Endothelial cell of umbilical vein (primary cell): Measurements from ENCODE around the gene OR4K1. TPM values are rescaled to one million over a fixed set of nuclear protein-coding genes. Genes with fewer than 3 reads are reported as not detected.
"Not testable (repeated sequence)": the region's sequence is repeated elsewhere in the genome, so short reads cannot be mapped to it uniquely, and the experiment has no call there.

Experiments
- BruUV-seq: library from RNA; stranded (reverse); fragments of 400-500 nt; replicated peaks from 2 replicates; lab custom pipeline; 2021; lab: Mats Ljungman, UMichigan
- CTCF ChIA-PET: fragments of 300-600, 350-600 bp; sonication (Branson Sonifier 250); formaldehyde crosslinking; loops from one replicate; lab custom pipeline; 2021; ENCODE audit warnings: antibody characterized with exemption, inconsistent platforms; lab: Charles Lee
- POLR2A ChIA-PET: fragments of 300-600, 350-600 bp; sonication (Branson Sonifier 250); formaldehyde crosslinking; loops from one replicate; lab custom pipeline; 2021; ENCODE audit warnings: antibody characterized with exemption, inconsistent platforms; lab: Charles Lee
- DNase-seq: peaks from one replicate; pipeline ENCODE4 v3.0.0-alpha.2; 2011; ENCODE audit warnings: low read depth, low spot score
- FAIRE-seq: peaks from 2 replicates; lab custom pipeline; 2011; peaks lifted over from hg19 to GRCh38; lab: Jason Lieb, UNC
- H2AFZ ChIP-seq: 2 replicates; pipeline ENCODE4 v1.6.0; 2012; ENCODE audit warnings: low read depth, low read length, control low read depth, inconsistent platforms
- H3K27ac ChIP-seq: 2 replicates; pipeline ENCODE4 v1.5.1; 2011; ENCODE audit warnings: low read depth, mild to moderate bottlenecking, control low read depth, low read length, moderate library complexity; ENCODE audit not compliant: insufficient read depth
- H3K27me3 ChIP-seq, 2 experiments: 2 replicates each; pipeline versions ENCODE4 v1.6.0 to v1.6.1; 2011; ENCODE audit warnings: low read length in 2 of 2, mixed read lengths in 1 of 2; ENCODE audit not compliant: control insufficient read depth in 2 of 2, insufficient read depth in 2 of 2
- H3K36me3 ChIP-seq, 2 experiments: 2 replicates in 1 of 2; 3 replicates in 1 of 2; pipeline ENCODE4 v1.5.1; 2011; ENCODE audit warnings: low read length in 2 of 2, mild to moderate bottlenecking in 1 of 2, moderate library complexity in 1 of 2; ENCODE audit not compliant: control insufficient read depth in 2 of 2, insufficient read depth in 2 of 2; ENCODE audit errors: extremely low read depth in 1 of 2
- H3K4me1 ChIP-seq: 3 replicates; pipeline ENCODE4 v1.5.1; 2011; ENCODE audit warnings: mild to moderate bottlenecking, low read length; ENCODE audit not compliant: control insufficient read depth, insufficient read depth; ENCODE audit errors: extremely low read depth
- H3K4me2 ChIP-seq: 2 replicates; pipeline ENCODE4 v1.6.1; 2011; ENCODE audit warnings: low read length, control low read depth, mixed read lengths; ENCODE audit not compliant: insufficient read depth
- H3K4me3 ChIP-seq, 3 experiments: fragments of 200-600 bp in 1 of 3; sonication (generic), shearing (Covaris generic) in 1 of 3; replicated peaks in 1 of 3; 2 replicates each; pipeline ENCODE4 v1.5.1; 2011 to 2016; ENCODE audit warnings: control low read depth in 3 of 3, low read length in 3 of 3, mild to moderate bottlenecking in 2 of 3, inconsistent platforms in 1 of 3, low read depth in 1 of 3, moderate library complexity in 1 of 3; ENCODE audit not compliant: insufficient read depth in 1 of 3
- H3K79me2 ChIP-seq: 2 replicates; pipeline ENCODE4 v1.6.0; 2012; ENCODE audit warnings: low read length, inconsistent platforms; ENCODE audit not compliant: control insufficient read depth, insufficient read depth
- H3K9ac ChIP-seq: replicated peaks from 2 replicates; pipeline ENCODE3; 2011; ENCODE audit warnings: low read length, control low read depth; ENCODE audit not compliant: insufficient read depth; ENCODE audit errors: extremely low read depth
- H3K9me1 ChIP-seq: replicated peaks from 3 replicates; pipeline ENCODE4 v1.6.0; 2011; ENCODE audit warnings: mild to moderate bottlenecking, low read length; ENCODE audit not compliant: control insufficient read depth, insufficient read depth; ENCODE audit errors: extremely low read depth
- H3K9me3 ChIP-seq: replicated peaks from 2 replicates; pipeline ENCODE4 v1.5.1; 2012; ENCODE audit warnings: low read length, inconsistent platforms; ENCODE audit not compliant: control insufficient read depth, insufficient read depth
- H4K20me1 ChIP-seq: replicated peaks from 2 replicates; pipeline ENCODE3; 2011; ENCODE audit warnings: mild to moderate bottlenecking, low read length; ENCODE audit not compliant: control insufficient read depth, insufficient read depth; ENCODE audit errors: extremely low read depth
- EZH2 ChIP-seq: IDR thresholded peaks from 2 replicates; pipeline ENCODE4 v1.6.1; 2012; ENCODE audit warnings: borderline replicate concordance, low read depth, mild to moderate bottlenecking, moderate library complexity, low read length, inconsistent platforms; ENCODE audit not compliant: severe bottlenecking
- FOS ChIP-seq: IDR thresholded peaks from 2 replicates; pipeline ENCODE4 v1.6.1; 2011; ENCODE audit warnings: mild to moderate bottlenecking, low read length, moderate library complexity, borderline replicate concordance; ENCODE audit not compliant: insufficient read depth
- GATA2 ChIP-seq: IDR thresholded peaks from 2 replicates; pipeline ENCODE4 v1.7.0; 2011; ENCODE audit warnings: low read depth, mild to moderate bottlenecking, moderate library complexity, mixed read lengths, low read length; ENCODE audit not compliant: insufficient read length, insufficient read depth
- JUN ChIP-seq: IDR thresholded peaks from 2 replicates; pipeline ENCODE4 v1.6.1; 2011; ENCODE audit warnings: borderline replicate concordance, low read depth; ENCODE audit not compliant: insufficient read length, insufficient read depth
- MAX ChIP-seq: IDR thresholded peaks from 2 replicates; pipeline ENCODE4 v1.6.1; 2011; ENCODE audit not compliant: insufficient read depth, insufficient read length
- MYC ChIP-seq: IDR thresholded peaks from one replicate; pipeline ENCODE4 v1.6.1; 2011; ENCODE audit warnings: mild to moderate bottlenecking, low read depth, low read length
- POLR2A ChIP-seq: IDR thresholded peaks from 2 replicates; pipeline ENCODE4 v1.6.1; 2012; ENCODE audit warnings: low read depth, mild to moderate bottlenecking, control low read depth, low read length
- POLR2AphosphoS5 ChIP-seq: IDR thresholded peaks from 2 replicates; pipeline ENCODE4 v1.6.1; 2012; ENCODE audit warnings: low read depth, mild to moderate bottlenecking, control low read depth, low read length, moderate library complexity; ENCODE audit not compliant: insufficient read depth
- dilution Hi-C: fragments of 300-500 bp; cut with MboI; formaldehyde crosslinking; loops from one replicate; pipeline ENCODE4 v1.15.0; 2019; ENCODE audit warnings: low sequenced_read_pairs; ENCODE audit not compliant: extremely low pct_ligation_motif_present
- intact Hi-C: fragments of 100-400 bp; cut with micrococcal nuclease; formaldehyde crosslinking; loops from one replicate; pipeline ENCODE4 v1.10.0; 2022
- polyA plus RNA-seq, 4 experiments: library from polyadenylated mRNA; depleted of rRNA in 3 of 4; stranded (reverse) in 3 of 4; unstranded in 1 of 4; fragments of >200 nt; gene quantifications; 2 replicates each; pipeline versions ENCODE4 v1.2.1 to v1.2.3, GENCODE V29; 2011 to 2012; ENCODE audit warnings: missing spikeins in 1 of 4
- total RNA-seq: library from RNA; stranded (reverse); gene quantifications from 2 replicates; pipeline ENCODE4 v1.2.3, GENCODE V29; 2021
- TF ChIP-seq, protein P1 (sequence below), 2 donors: IDR thresholded peaks; 1 replicate in 1 of 2; 2 replicates in 1 of 2; pipeline ENCODE4 v1.5.1; 2011; ENCODE audit warnings: low read length in 2 of 2, mild to moderate bottlenecking in 2 of 2, moderate library complexity in 2 of 2, control low read depth in 1 of 2, inconsistent platforms in 1 of 2, low read depth in 1 of 2; ENCODE audit not compliant: insufficient read depth in 1 of 2; ENCODE audit errors: extremely low read depth in 1 of 2

OR4K1 gene
- total and polyA plus RNA-seq, 2 donors (not counting 3 experiments of a cell fraction or from before 2014, with no cell fraction given), result not detected

DNA sequence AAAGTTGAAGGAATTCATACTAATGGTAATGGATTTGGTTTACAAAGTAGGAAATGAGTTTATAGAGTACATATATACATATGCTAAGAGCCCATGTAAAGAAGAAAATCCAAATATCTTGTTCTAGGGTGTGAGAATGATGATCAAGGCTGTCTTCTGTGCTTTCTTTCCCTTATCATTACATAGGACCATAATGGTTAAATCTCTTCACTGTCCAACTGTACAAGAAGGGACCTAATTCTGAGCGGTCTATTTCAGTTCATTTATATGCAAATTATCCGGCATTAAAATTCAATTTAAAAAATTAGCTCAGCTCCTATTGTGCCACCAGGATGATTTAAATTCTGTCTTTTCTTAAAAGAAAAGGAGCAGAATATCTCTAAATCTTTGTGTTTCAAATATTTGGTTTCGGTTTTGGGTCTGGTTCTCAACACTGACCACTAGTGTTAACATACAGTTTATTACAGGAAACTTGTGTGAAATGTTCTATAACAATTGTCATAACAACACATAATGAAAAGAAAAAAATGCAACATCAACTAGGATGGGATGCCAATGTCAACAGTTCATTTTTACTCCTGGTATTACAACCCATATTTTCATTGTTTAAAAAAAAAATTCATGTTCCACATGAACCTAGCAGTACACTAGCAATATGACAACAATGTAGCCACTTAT is 16.8 kb downstream of the OR4K1 start:
- Histone ChIP-seq H4K20me1 (no peaks in the 10 kb centered on the region), H2AFZ (no peak overlapping the region), H3K9ac (no peak overlapping the region), H3K4me2 (no peak overlapping the region), H3K4me1 (no peaks in the 10 kb centered on the region), H3K79me2 (no peaks in the 10 kb centered on the region), H3K36me3 (no peaks in the 10 kb centered on the region), H3K4me3 (no peak overlapping the region), H3K27me3 (no peaks in the 10 kb centered on the region), H3K27ac (no peak overlapping the region), H3K9me3 (no peaks in the 10 kb centered on the region), H3K9me1 (no peaks in the 10 kb centered on the region)
- BruUV-seq, result no TSS peak
- dilution Hi-C loops, result no loop called here
- ChIA-PET CTCF (no interaction called here), POLR2A (no interaction called here)
- FAIRE-seq, result no peak
- intact Hi-C loops, result no loop called here
- TF ChIP-seq FOS, result no peak
- DNase-seq, result no peak

GRCh38 chr14:19949218-19949617 is 18.5 kb downstream of the OR4K1 start:
- DNase-seq (no peak), FAIRE-seq (no peak)
- no peak overlapping the region for H3K27ac ChIP-seq
- no peaks in the 10 kb centered on the region for H3K36me3 ChIP-seq
- CTCF ChIA-PET, result no interaction called here
- H3K27me3 ChIP-seq, result no peaks in the 10 kb centered on the region
- H4K20me1 ChIP-seq, result no peaks in the 10 kb centered on the region
- POLR2A ChIA-PET, result no interaction called here
- H3K9me1 ChIP-seq, result no peaks in the 10 kb centered on the region
- H2AFZ ChIP-seq, result no peak overlapping the region
- no peak for TF ChIP-seq POLR2A
- no peak for TF ChIP-seq POLR2AphosphoS5
- TF ChIP-seq MYC, result no peak
- TF ChIP-seq GATA2, result no peak
- no peak for TF ChIP-seq FOS
- no peak for TF ChIP-seq MAX
- TF ChIP-seq EZH2, result no peak
- no peak for TF ChIP-seq JUN
- TF ChIP-seq, protein P1, sequence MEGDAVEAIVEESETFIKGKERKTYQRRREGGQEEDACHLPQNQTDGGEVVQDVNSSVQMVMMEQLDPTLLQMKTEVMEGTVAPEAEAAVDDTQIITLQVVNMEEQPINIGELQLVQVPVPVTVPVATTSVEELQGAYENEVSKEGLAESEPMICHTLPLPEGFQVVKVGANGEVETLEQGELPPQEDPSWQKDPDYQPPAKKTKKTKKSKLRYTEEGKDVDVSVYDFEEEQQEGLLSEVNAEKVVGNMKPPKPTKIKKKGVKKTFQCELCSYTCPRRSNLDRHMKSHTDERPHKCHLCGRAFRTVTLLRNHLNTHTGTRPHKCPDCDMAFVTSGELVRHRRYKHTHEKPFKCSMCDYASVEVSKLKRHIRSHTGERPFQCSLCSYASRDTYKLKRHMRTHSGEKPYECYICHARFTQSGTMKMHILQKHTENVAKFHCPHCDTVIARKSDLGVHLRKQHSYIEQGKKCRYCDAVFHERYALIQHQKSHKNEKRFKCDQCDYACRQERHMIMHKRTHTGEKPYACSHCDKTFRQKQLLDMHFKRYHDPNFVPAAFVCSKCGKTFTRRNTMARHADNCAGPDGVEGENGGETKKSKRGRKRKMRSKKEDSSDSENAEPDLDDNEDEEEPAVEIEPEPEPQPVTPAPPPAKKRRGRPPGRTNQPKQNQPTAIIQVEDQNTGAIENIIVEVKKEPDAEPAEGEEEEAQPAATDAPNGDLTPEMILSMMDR (IDR thresholded peaks at IDR 0.05; ENCODE audit: extremely low read depth in 1 of 2, insufficient read depth in 1 of 2, low read depth in 1 of 2, low read length in 2 of 2), result no peak
- H3K9me3 ChIP-seq, result no peaks in the 10 kb centered on the region
- intact Hi-C loops, result no loop called here
- no peak overlapping the region for H3K4me3 ChIP-seq
- H3K4me1 ChIP-seq, result no peaks in the 10 kb centered on the region
- dilution Hi-C loops, result no loop called here
- no TSS peak for BruUV-seq
- no peak overlapping the region for H3K4me2 ChIP-seq
- no peak overlapping the region for H3K9ac ChIP-seq
- no peaks in the 10 kb centered on the region for H3K79me2 ChIP-seq

DNA sequence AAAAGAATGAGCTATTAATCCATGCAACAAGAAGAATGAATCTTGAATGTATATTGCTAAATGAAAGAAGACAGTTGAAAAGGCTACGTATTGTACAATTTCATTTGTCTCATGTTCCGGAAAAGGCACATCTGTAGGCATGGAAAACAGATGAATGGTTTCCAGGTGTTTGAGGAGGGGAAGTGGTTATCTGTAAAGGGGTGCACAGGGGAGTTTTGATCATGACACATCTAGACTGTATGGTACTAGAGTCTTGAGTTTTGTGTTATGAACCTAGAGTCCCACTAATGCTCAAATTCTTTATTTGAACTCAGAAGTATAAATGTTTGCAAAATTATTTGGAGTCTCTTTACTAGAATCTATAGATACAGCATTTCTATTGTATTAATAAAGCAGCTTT is 39.0 kb downstream of the OR4K1 start:
- H3K9ac ChIP-seq, H3K79me2 ChIP-seq, H3K4me3 ChIP-seq, H3K27ac ChIP-seq, H3K9me3 ChIP-seq, FAIRE-seq, DNase-seq, dilution Hi-C loops, H3K9me1 ChIP-seq, H2AFZ ChIP-seq, H3K27me3 ChIP-seq, H3K36me3 ChIP-seq, POLR2A ChIA-PET, intact Hi-C loops, H3K4me1 ChIP-seq, H4K20me1 ChIP-seq, H3K4me2 ChIP-seq, CTCF ChIA-PET, BruUV-seq: not testable (repeated sequence)
